Keratinocyte (primary cell): ENCODE measurements around the gene SRPK2. TPM values are rescaled to one million over a fixed set of nuclear protein-coding genes. Genes with fewer than 3 reads are reported as not detected.

Experiments
- DNase-seq: peaks from one replicate; pipeline ENCODE4 v3.0.0-alpha.2; 2011; ENCODE audit warnings: low read depth, missing footprints, low spot score
- FAIRE-seq: peaks from 2 replicates; lab custom pipeline; 2011; peaks lifted over from hg19 to GRCh38; lab: Jason Lieb, UNC
- H2AFZ ChIP-seq: 2 replicates; pipeline ENCODE4 v1.6.0; 2012; ENCODE audit warnings: low read length, control low read depth, inconsistent platforms; ENCODE audit not compliant: control insufficient read depth
- H3K27ac ChIP-seq: 2 replicates; pipeline ENCODE4 v1.5.1; 2011; ENCODE audit warnings: low read length; ENCODE audit not compliant: control insufficient read depth, insufficient read depth
- H3K27me3 ChIP-seq: 3 replicates; pipeline ENCODE4 v1.6.0; 2011; ENCODE audit warnings: low read length; ENCODE audit not compliant: control insufficient read depth, insufficient read depth; ENCODE audit errors: extremely low read depth
- H3K36me3 ChIP-seq, 2 experiments: 2 replicates in 1 of 2; 3 replicates in 1 of 2; pipeline ENCODE4 v1.5.1; 2011; ENCODE audit warnings: low read length in 2 of 2, mild to moderate bottlenecking in 1 of 2; ENCODE audit not compliant: control insufficient read depth in 2 of 2, insufficient read depth in 2 of 2; ENCODE audit errors: extremely low read depth in 1 of 2
- H3K4me1 ChIP-seq: 3 replicates; pipeline ENCODE4 v1.5.1; 2011; ENCODE audit warnings: low read length; ENCODE audit not compliant: control insufficient read depth, insufficient read depth; ENCODE audit errors: extremely low read depth
- H3K4me2 ChIP-seq: 3 replicates; pipeline ENCODE4 v1.6.0; 2011; ENCODE audit warnings: low read depth, low read length; ENCODE audit not compliant: control insufficient read depth, insufficient read depth; ENCODE audit errors: extremely low read depth
- H3K4me3 ChIP-seq, 3 experiments: fragments of 200-600 bp in 1 of 3; sonication (generic) in 1 of 3; 2 replicates in 2 of 3; 3 replicates in 1 of 3; pipeline ENCODE4 v1.5.1; 2011 to 2016; ENCODE audit warnings: low read length in 3 of 3, mild to moderate bottlenecking in 3 of 3, control low read depth in 2 of 3, inconsistent platforms in 1 of 3, low read depth in 1 of 3, mixed read lengths in 1 of 3, mixed run types in 1 of 3, moderate library complexity in 1 of 3; ENCODE audit not compliant: control insufficient read depth in 2 of 3, insufficient read depth in 2 of 3; ENCODE audit errors: extremely low read depth in 1 of 3
- H3K79me2 ChIP-seq: 2 replicates; pipeline ENCODE4 v1.6.0; 2012; ENCODE audit warnings: low read length; ENCODE audit not compliant: control insufficient read depth, insufficient read depth
- H3K9ac ChIP-seq: 3 replicates; pipeline ENCODE4 v1.6.0; 2011; ENCODE audit warnings: low read length; ENCODE audit not compliant: control insufficient read depth, insufficient read depth; ENCODE audit errors: extremely low read depth
- H3K9me1 ChIP-seq: 3 replicates; pipeline ENCODE4 v1.6.0; 2011; ENCODE audit warnings: low read length; ENCODE audit not compliant: control insufficient read depth, insufficient read depth; ENCODE audit errors: extremely low read depth
- H3K9me3 ChIP-seq: 2 replicates; pipeline ENCODE4 v1.5.1; 2012; ENCODE audit warnings: low read depth, low read length; ENCODE audit not compliant: control insufficient read depth
- H4K20me1 ChIP-seq: 3 replicates; pipeline ENCODE4 v1.6.0; 2011; ENCODE audit warnings: low read length; ENCODE audit not compliant: control insufficient read depth, insufficient read depth; ENCODE audit errors: extremely low read depth
- CTCF ChIP-seq, 3 experiments: IDR thresholded peaks in 1 of 3; conservative IDR thresholded peaks in 1 of 3; optimal IDR thresholded peaks in 1 of 3; 2 replicates in 2 of 3; 3 replicates in 1 of 3; pipeline versions ENCODE3 to v1.5.1; 2011; ENCODE audit warnings: low read length in 3 of 3, mild to moderate bottlenecking in 3 of 3, moderate library complexity in 2 of 3, control low read depth in 1 of 3, inconsistent platforms in 1 of 3; ENCODE audit not compliant: insufficient read depth in 2 of 3; ENCODE audit errors: extremely low read depth in 1 of 3
- EZH2 ChIP-seq: IDR thresholded peaks from one replicate; pipeline ENCODE4 v1.6.1; 2012; ENCODE audit warnings: inconsistent platforms, mild to moderate bottlenecking, low read length, moderate library complexity
- dilution Hi-C: fragments of 300-500 bp; cut with MboI; formaldehyde crosslinking; loops from one replicate; pipeline ENCODE4 v1.7.0; 2020; ENCODE audit warnings: low sequenced_read_pairs; ENCODE audit not compliant: extremely low pct_ligation_motif_present
- polyA plus RNA-seq, 5 experiments: library from polyadenylated mRNA; depleted of rRNA in 3 of 5; stranded (reverse) in 3 of 5; stranded (forward) in 1 of 5; unstranded in 1 of 5; fragments of >200 nt; gene quantifications; 1 replicate in 1 of 5; 2 replicates in 3 of 5; 3 replicates in 1 of 5; pipeline versions ENCODE4 v1.2.1 to v1.2.3, GENCODE V29; 2011 to 2012; ENCODE audit warnings: missing spikeins in 2 of 5, low read depth in 1 of 5, low replicate concordance in 1 of 5

Gene SRPK2
- polyA plus RNA-seq, 1 donor (not counting 4 experiments of a cell fraction or from before 2014, with no cell fraction given) = 40.2 TPM

- Histone ChIP-seq H3K27me3 (no peaks in the 10 kb centered on the region), H3K9me1 (no peaks in the 10 kb centered on the region), H3K27ac (no peak overlapping the region), H3K4me2 (no peak overlapping the region), H3K79me2 (peaks cover 67% of the 10 kb centered on the region), H3K4me1 (no peaks in the 10 kb centered on the region), H3K36me3 (no peaks in the 10 kb centered on the region), H3K9me3 (no peaks in the 10 kb centered on the region), H3K9ac (no peak overlapping the region), H3K4me3 (no peak overlapping the region), H4K20me1 (no peaks in the 10 kb centered on the region), H2AFZ (no peak overlapping the region)
- dilution Hi-C loops = no loop called here
- TF ChIP-seq CTCF (optimal IDR thresholded peaks at IDR 0.05 in 1 of 3, IDR thresholded peaks at IDR 0.05 in 1 of 3, conservative IDR thresholded peaks at IDR 0.05 in 1 of 3; ENCODE audit: extremely low read depth in 1 of 3, insufficient read depth in 2 of 3, low read length in 3 of 3) (no peak), EZH2 (no peak)
- no peak for DNase-seq
- no peak for FAIRE-seq
Measured at GRCh38 chr7:105320896-105321295, 67.8 kb downstream of the SRPK2 start.

GRCh38 chr7:105319578-105319977, 69.1 kb downstream of the SRPK2 start:
- Histone ChIP-seq H2AFZ (no peak overlapping the region), H3K9ac (no peak overlapping the region), H4K20me1 (no peaks in the 10 kb centered on the region), H3K4me1 (no peaks in the 10 kb centered on the region), H3K27ac (no peak overlapping the region), H3K9me1 (no peaks in the 10 kb centered on the region), H3K4me2 (no peak overlapping the region), H3K79me2 (peaks cover 59% of the 10 kb centered on the region), H3K4me3 (no peak overlapping the region), H3K36me3 (no peaks in the 10 kb centered on the region), H3K9me3 (no peaks in the 10 kb centered on the region), H3K27me3 (no peaks in the 10 kb centered on the region)
- dilution Hi-C loops = no loop called here
- no peak for TF ChIP-seq EZH2
- no peak for TF ChIP-seq CTCF (optimal IDR thresholded peaks at IDR 0.05 in 1 of 3, IDR thresholded peaks at IDR 0.05 in 1 of 3, conservative IDR thresholded peaks at IDR 0.05 in 1 of 3; ENCODE audit: extremely low read depth in 1 of 3, insufficient read depth in 2 of 3, low read length in 3 of 3)
- FAIRE-seq (no peak), DNase-seq (no peak)
